Subcutaneous adipose tissue (tissue), 4 donors: ENCODE measurements around the gene SMCO1. TPM values are rescaled to one million over a fixed set of nuclear protein-coding genes. Genes with fewer than 3 reads are reported as not detected.

ENCODE experiments used
- CTCF ChIP-seq: fragments of 450-650 bp; IDR thresholded peaks from one replicate; pipeline ENCODE4 v1.5.1; 2016; ENCODE audit warnings: low read depth, mild to moderate bottlenecking, control low read depth, antibody characterized with exemption, moderate library complexity
- small RNA-seq: library from RNA; depleted of rRNA; stranded (forward); fragments of <200 nt; gene quantifications from one replicate; pipeline ENCODE3, GENCODE V24; 2016
- total RNA-seq, 4 donors: library from RNA; depleted of rRNA; stranded (reverse); fragments of >200 nt; gene quantifications; one replicate each; pipeline ENCODE4 v1.1.0, GENCODE V29; 2016

SMCO1 gene
- total RNA-seq, 4 donors from 2014 or later = not detected

GRCh38 chr3:196463804-196464203, 51.3 kb downstream of the SMCO1 start:
- no peak for TF ChIP-seq CTCF

GRCh38 chr3:196463478-196463756, 51.7 kb downstream of the SMCO1 start:
- no peak for TF ChIP-seq CTCF

- no peak for TF ChIP-seq CTCF
Observed at GRCh38 chr3:196458063-196458462, 57.1 kb downstream of the SMCO1 start.

Small RNA genes within 50 kb of the gene (small RNA-seq; reads per million reads assigned to genes)
- gene RPS29P3 = not detected

Other genes with a start within 250 kb of the SMCO1 start
- 100 to 1,000 TPM; 108 to 153 (median 123) TPM for gene PCYT1A, start 227.6 kb downstream of the SMCO1 start, total RNA-seq
- 1 to 10 TPM; 1.1 to 5.6 (median 3.5) TPM for gene DYNLT2B, start 197.1 kb downstream of the SMCO1 start, total RNA-seq
- 10 to 100 TPM in 1 of 4 donors, 1 to 10 TPM in 2, not detected in 1; 2.4 to 89.8 (median 8.1) TPM for gene TM4SF19, start 177.0 kb downstream of the SMCO1 start, total RNA-seq
- 10 to 100 TPM; 22.5 to 36.9 (median 28.8) TPM for gene UBXN7, start 82.9 kb downstream of the SMCO1 start, total RNA-seq
- gene RNF168, start 11.6 kb downstream of the SMCO1 start, total RNA-seq = 10 to 100 TPM; 23.1 to 31.3 (median 29.0) TPM
- gene WDR53, start 53.2 kb upstream of the SMCO1 start, total RNA-seq = 10 to 100 TPM in 1 of 4 donors, 1 to 10 TPM in 3; 1.6 to 11.5 (median 5.9) TPM
- 1 to 10 TPM; 6.6 to 9.5 (median 7.4) TPM for gene FBXO45, start 53.3 kb upstream of the SMCO1 start, total RNA-seq
- 10 to 100 TPM in 3 of 4 donors, 1 to 10 TPM in 1; 7.9 to 22.3 (median 13.4) TPM for gene NRROS, start 124.3 kb upstream of the SMCO1 start, total RNA-seq
- 1 to 10 TPM; 1.5 to 3.3 (median 1.9) TPM for gene CEP19, start 196.9 kb upstream of the SMCO1 start, total RNA-seq
- 10 to 100 TPM; 20.0 to 26.0 (median 22.7) TPM for gene PIGX, start 197.0 kb upstream of the SMCO1 start, total RNA-seq
- 100 to 1,000 TPM in 1 of 4 donors, 10 to 100 TPM in 3; 69.3 to 127 (median 74.7) TPM for gene PAK2, start 224.5 kb upstream of the SMCO1 start, total RNA-seq